GM12864 (cell line): ENCODE results near the gene HS6ST2.

Experiments used
- DNase-seq: peaks from one replicate; pipeline ENCODE4 v3.0.0-alpha.2; 2011; ENCODE audit warnings: low read depth
- H3K4me3 ChIP-seq: 2 replicates; pipeline ENCODE4 v1.5.1; 2011; ENCODE audit warnings: mild to moderate bottlenecking, low read depth, low read length, control low read depth
- CTCF ChIP-seq: IDR thresholded peaks from 2 replicates; pipeline ENCODE4 v1.5.1; 2011; ENCODE audit warnings: low read depth, mild to moderate bottlenecking, moderate library complexity, low read length, control low read depth, inconsistent platforms; ENCODE audit errors: missing control alignments

HS6ST2 gene

GRCh38 chrX:132853040-132853439, 105.4 kb downstream of the HS6ST2 start:
- no peak for TF ChIP-seq CTCF
- DNase-seq = no peak
- H3K4me3 ChIP-seq = no peak overlapping the region

GRCh38 chrX:132848296-132848970, 110.0 kb downstream of the HS6ST2 start:
- no peak overlapping the region for H3K4me3 ChIP-seq
- DNase-seq = no peak
- TF ChIP-seq CTCF = no peak

DNA sequence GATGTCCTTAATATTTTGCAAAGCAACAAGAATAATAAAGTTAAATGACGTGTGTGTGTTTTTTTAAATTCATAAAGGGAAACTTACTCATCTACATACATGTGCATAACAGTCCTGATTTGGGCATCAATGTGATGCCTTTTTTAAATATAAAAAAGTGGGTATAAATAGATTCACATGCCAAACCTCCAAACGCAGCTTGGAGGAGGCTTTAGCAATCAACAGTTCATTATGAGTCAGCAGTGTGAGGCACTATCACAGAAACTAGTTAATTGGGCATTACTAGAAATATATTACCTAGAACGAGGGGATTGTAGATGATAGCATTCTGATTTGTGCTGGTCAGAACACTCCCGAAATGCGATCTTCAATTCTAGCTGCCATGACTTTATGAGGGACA, 115.1 kb downstream of the HS6ST2 start:
- no peak for TF ChIP-seq CTCF
- no peak for DNase-seq
- no peak overlapping the region for H3K4me3 ChIP-seq

GRCh38 chrX:132842460-132843238, 115.8 kb downstream of the HS6ST2 start:
- no peak for TF ChIP-seq CTCF
- H3K4me3 ChIP-seq = no peak overlapping the region
- no peak for DNase-seq

- H3K4me3 ChIP-seq = no peak overlapping the region
- no peak for TF ChIP-seq CTCF
- no peak for DNase-seq
Observed at GRCh38 chrX:132837967-132838366, 120.5 kb downstream of the HS6ST2 start.

GRCh38 chrX:132837126-132837525, 121.3 kb downstream of the HS6ST2 start:
- DNase-seq = no peak
- no peak for TF ChIP-seq CTCF
- no peak overlapping the region for H3K4me3 ChIP-seq
